OCI-LY1 (cell line): Measurements from ENCODE around the gene ITSN2.

ENCODE experiments used
- H2AFZ ChIP-seq: fragments of 200-600 bp; sonication (generic), shearing (Covaris generic); 2 replicates; pipeline ENCODE4 v1.6.0; 2014; ENCODE audit warnings: antibody characterized with exemption, mild to moderate bottlenecking, low read length
- H3F3A ChIP-seq: fragments of 200-600 bp; sonication (generic), shearing (Covaris generic); 2 replicates; pipeline ENCODE4 v1.6.0; 2014; ENCODE audit warnings: mild to moderate bottlenecking, antibody characterized with exemption, low read length, moderate library complexity; ENCODE audit not compliant: insufficient read depth
- H3K27ac ChIP-seq: fragments of 200-600 bp; sonication (generic); 2 replicates; pipeline ENCODE4 v1.5.1; 2014; ENCODE audit warnings: low read length, mixed run types, mild to moderate bottlenecking, low read depth; ENCODE audit not compliant: poor library complexity, severe bottlenecking
- H3K27me3 ChIP-seq: fragments of 200-600 bp; sonication (generic); 2 replicates; pipeline ENCODE4 v1.6.0; 2014; ENCODE audit warnings: antibody characterized with exemption, mild to moderate bottlenecking, low read length, moderate library complexity; ENCODE audit not compliant: insufficient read depth
- H3K36me3 ChIP-seq: fragments of 200-600 bp; sonication (generic); 2 replicates; pipeline ENCODE4 v1.6.1; 2014; ENCODE audit warnings: mild to moderate bottlenecking, antibody characterized with exemption, low read length, moderate library complexity, mixed read lengths; ENCODE audit not compliant: insufficient read depth
- H3K4me1 ChIP-seq: fragments of 200-600 bp; sonication (generic); 2 replicates; pipeline ENCODE4 v1.5.1; 2014; ENCODE audit warnings: mild to moderate bottlenecking, low read length, moderate library complexity; ENCODE audit not compliant: insufficient read depth, severe bottlenecking
- H3K4me2 ChIP-seq: fragments of 200-600 bp; sonication (generic), shearing (Covaris generic); 2 replicates; pipeline ENCODE4 v1.6.1; 2014; ENCODE audit warnings: low read length
- H3K4me3 ChIP-seq: fragments of 200-600 bp; sonication (generic); 2 replicates; pipeline ENCODE4 v1.5.1; 2014; ENCODE audit warnings: low read length, low read depth, mild to moderate bottlenecking, mixed read lengths; ENCODE audit not compliant: poor library complexity, severe bottlenecking
- H3K79me2 ChIP-seq: fragments of 200-600 bp; shearing (Covaris generic); 2 replicates; pipeline ENCODE4 v1.6.1; 2016; ENCODE audit warnings: mixed run types, low read length, mixed read lengths; ENCODE audit not compliant: insufficient read depth
- H3K9ac ChIP-seq: fragments of 200-600 bp; sonication (generic), shearing (Covaris generic); 2 replicates; pipeline ENCODE4 v1.6.1; 2014; ENCODE audit warnings: mild to moderate bottlenecking, low read length, mixed read lengths
- H3K9me2 ChIP-seq: fragments of 200-600 bp; sonication (generic), shearing (Covaris generic); 2 replicates; pipeline ENCODE4 v1.6.1; 2014; ENCODE audit warnings: low read depth, mild to moderate bottlenecking, low read length, mixed read lengths
- H3K9me3 ChIP-seq: fragments of 200-600 bp; shearing (Covaris generic); 2 replicates; pipeline ENCODE4 v1.6.1; 2014; ENCODE audit warnings: low read length, mixed read lengths
- H4K20me1 ChIP-seq: fragments of 200-600 bp; sonication (generic), shearing (Covaris generic); 2 replicates; pipeline ENCODE4 v1.6.0; 2016; ENCODE audit warnings: mild to moderate bottlenecking, low read length; ENCODE audit not compliant: insufficient read depth
- CTCF ChIP-seq: fragments of 200-600 bp; sonication (generic), shearing (Covaris generic); IDR thresholded peaks from 2 replicates; pipeline ENCODE4 v1.5.1; 2017; ENCODE audit warnings: mild to moderate bottlenecking, antibody characterized with exemption, low read length, moderate library complexity, mixed read lengths
- EZH2 ChIP-seq: fragments of 200-600 bp; sonication (generic), shearing (Covaris generic); IDR thresholded peaks from 2 replicates; pipeline ENCODE4 v1.8.0; 2017; ENCODE audit warnings: borderline replicate concordance, mixed run types, mild to moderate bottlenecking, antibody characterized with exemption, low read length, moderate library complexity, mixed read lengths

Gene ITSN2

DNA sequence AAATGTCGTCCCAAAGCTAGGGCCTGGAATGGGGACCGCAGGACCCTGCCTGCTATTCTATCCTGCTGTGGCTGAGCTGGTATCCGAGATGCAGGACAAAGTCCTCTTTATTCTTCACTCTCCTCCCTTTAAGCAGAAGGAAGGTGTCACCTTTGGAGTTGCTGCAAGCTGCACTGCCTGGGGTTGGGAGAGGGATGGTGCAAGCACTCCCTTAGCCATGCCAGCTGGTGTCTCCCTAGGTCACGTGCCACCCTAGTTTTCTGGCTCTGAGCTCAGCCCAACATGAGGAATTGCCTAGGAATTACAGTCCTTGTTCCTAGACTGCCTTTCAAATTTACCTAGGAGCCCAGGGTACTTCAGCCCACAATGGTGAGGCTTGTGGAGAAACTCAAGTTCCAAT, 206.9 kb downstream of the ITSN2 start:
- H3K79me2 ChIP-seq, result no peaks in the 10 kb centered on the region
- no peaks in the 10 kb centered on the region for H3K36me3 ChIP-seq
- no peak overlapping the region for H2AFZ ChIP-seq
- H3K27me3 ChIP-seq, result no peaks in the 10 kb centered on the region
- TF ChIP-seq EZH2, result no peak
- TF ChIP-seq CTCF, result no peak
- no peaks in the 10 kb centered on the region for H3K4me1 ChIP-seq
- no peaks in the 10 kb centered on the region for H3F3A ChIP-seq
- no peak overlapping the region for H3K27ac ChIP-seq
- H3K9me2 ChIP-seq, result no peaks in the 10 kb centered on the region
- no peak overlapping the region for H3K4me3 ChIP-seq
- no peak overlapping the region for H3K4me2 ChIP-seq
- no peaks in the 10 kb centered on the region for H3K9me3 ChIP-seq
- H4K20me1 ChIP-seq, result no peaks in the 10 kb centered on the region
- no peak overlapping the region for H3K9ac ChIP-seq
